Endothelial cell (in vitro differentiated cells): ENCODE data around the gene PRPF19. TPM values are rescaled to one million over a fixed set of nuclear protein-coding genes. Genes with fewer than 3 reads are reported as not detected.
A peak's percentile ranks its signal among the peaks of the same experiment; 100 is the strongest.

Source experiments
- DNase-seq: peaks from one replicate; pipeline ENCODE4 v3.0.0; 2021; ENCODE audit warnings: low spot score
- H3K27ac Mint-ChIP-seq: one replicate; pipeline ENCODE4 v1.8.0; 2021; ENCODE audit warnings: mixed read lengths, inconsistent platforms; ENCODE audit not compliant: unreplicated experiment
- H3K27me3 Mint-ChIP-seq: one replicate; pipeline ENCODE4 v1.8.0; 2021; ENCODE audit warnings: mild to moderate bottlenecking, moderate library complexity, mixed read lengths, inconsistent platforms; ENCODE audit not compliant: unreplicated experiment
- H3K36me3 Mint-ChIP-seq: one replicate; pipeline ENCODE4 v1.8.0; 2021; ENCODE audit warnings: mild to moderate bottlenecking, low read depth, mixed read lengths, inconsistent platforms; ENCODE audit not compliant: unreplicated experiment
- H3K4me1 Mint-ChIP-seq: one replicate; pipeline ENCODE4 v1.8.0; 2021; ENCODE audit warnings: mild to moderate bottlenecking, mixed read lengths, inconsistent platforms; ENCODE audit not compliant: unreplicated experiment
- H3K4me3 Mint-ChIP-seq: one replicate; pipeline ENCODE4 v1.8.0; 2021; ENCODE audit warnings: mild to moderate bottlenecking, mixed read lengths, inconsistent platforms; ENCODE audit not compliant: unreplicated experiment
- H3K9me3 Mint-ChIP-seq: one replicate; pipeline ENCODE4 v1.8.0; 2021; ENCODE audit warnings: mixed read lengths, inconsistent platforms; ENCODE audit not compliant: unreplicated experiment
- CTCF ChIP-seq: fragments of 200-600 bp; sonication (generic); IDR thresholded peaks from one replicate; pipeline ENCODE4 v1.5.0; 2021; ENCODE audit warnings: antibody characterized with exemption; ENCODE audit not compliant: unreplicated experiment
- total RNA-seq: library from RNA; stranded (reverse); fragmentation: NEBNext Ultra II Directional; extraction: Animal tissue kit (Norgen Biotek cat#: 25700); gene quantifications from one replicate; pipeline ENCODE4 v1.2.1, GENCODE V29; 2021; ENCODE audit not compliant: unreplicated experiment

The PRPF19 gene
- total RNA-seq, 1 donor from 2014 or later = 163 TPM

- Mint-ChIP-seq H3K9me3 (no peaks in the 10 kb centered on the region), H3K36me3 (no peaks in the 10 kb centered on the region), H3K27ac (no peak overlapping the region), H3K4me1 (peaks cover 14% of the 10 kb centered on the region), H3K4me3 (peak overlapping the region; percentile 33), H3K27me3 (peaks cover 3% of the 10 kb centered on the region)
- TF ChIP-seq CTCF = no peak
- DNase-seq = no peak
These were observed 47.5 kb downstream of the PRPF19 start for GRCh38 chr11:60858731-60859464.

- Mint-ChIP-seq H3K4me3 (no peak overlapping the region), H3K36me3 (no peaks in the 10 kb centered on the region), H3K27ac (no peak overlapping the region), H3K4me1 (peaks cover 14% of the 10 kb centered on the region), H3K27me3 (peaks cover 3% of the 10 kb centered on the region), H3K9me3 (no peaks in the 10 kb centered on the region)
- no peak for TF ChIP-seq CTCF
- no peak for DNase-seq
These were observed 48.1 kb downstream of the PRPF19 start for GRCh38 chr11:60858236-60858635.

GRCh38 chr11:60857378-60858232 lies 48.8 kb downstream of the PRPF19 start:
- H3K36me3 Mint-ChIP-seq = no peaks in the 10 kb centered on the region
- H3K27me3 Mint-ChIP-seq = peaks cover 3% of the 10 kb centered on the region
- no peak for DNase-seq
- TF ChIP-seq CTCF = no peak
- H3K4me3 Mint-ChIP-seq = no peak overlapping the region
- no peaks in the 10 kb centered on the region for H3K9me3 Mint-ChIP-seq
- no peak overlapping the region for H3K27ac Mint-ChIP-seq
- peaks cover 14% of the 10 kb centered on the region for H3K4me1 Mint-ChIP-seq

- H3K9me3 Mint-ChIP-seq = no peaks in the 10 kb centered on the region
These were observed 50.4 kb downstream of the PRPF19 start, which contains the start of gene PTGDR2 for GRCh38 chr11:60855726-60856633. TSS of gene PTGDR2 (minus strand) at chr11:60855950. CDS start at chr11:60853722, 2,228 bp downstream.

More at GRCh38 chr11:60855726-60856633, 50.4 kb downstream of the PRPF19 start, which contains the start of gene PTGDR2:
- TF ChIP-seq CTCF = no peak
- H3K4me1 Mint-ChIP-seq = peaks cover 12% of the 10 kb centered on the region
- no peak for DNase-seq
- peak within 1 kb of the TSS; percentile 30 for H3K27ac Mint-ChIP-seq
- no peak within 1 kb of the TSS for H3K4me3 Mint-ChIP-seq
- H3K27me3 Mint-ChIP-seq = peaks cover 3% of the 10 kb centered on the region
- peaks cover 1% of the 10 kb centered on the region for H3K36me3 Mint-ChIP-seq
